GM20431 (cell line): ENCODE results near the gene OR51E2.

Experiments used
- in situ Hi-C: fragments of 300-500 bp; cut with MseI, MboI; formaldehyde crosslinking; loops from one replicate; pipeline ENCODE4 v1.15.0; 2020; ENCODE audit warnings: low sequenced_read_pairs; ENCODE audit not compliant: unreplicated experiment

The OR51E2 gene

DNA sequence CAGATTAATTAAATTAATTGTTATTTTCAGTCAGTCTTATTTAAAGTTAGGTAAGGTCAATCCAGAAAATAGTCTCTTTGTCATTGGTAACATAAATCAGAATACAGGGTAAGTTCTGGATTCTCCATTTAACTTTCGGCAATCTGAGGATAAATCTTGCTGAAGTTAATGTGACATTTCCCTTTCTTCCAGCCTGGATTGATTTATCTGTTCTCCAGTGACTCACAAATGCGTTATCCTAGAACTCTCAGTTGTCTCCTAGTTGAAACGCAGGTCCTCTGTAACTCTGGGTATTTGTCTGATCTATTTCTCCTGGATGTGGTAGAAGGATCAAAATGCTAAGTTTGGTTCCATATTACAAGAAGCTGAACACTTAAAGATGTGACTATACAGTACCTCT, 32.9 kb downstream of the OR51E2 start:
- in situ Hi-C loops: no loop called here

DNA sequence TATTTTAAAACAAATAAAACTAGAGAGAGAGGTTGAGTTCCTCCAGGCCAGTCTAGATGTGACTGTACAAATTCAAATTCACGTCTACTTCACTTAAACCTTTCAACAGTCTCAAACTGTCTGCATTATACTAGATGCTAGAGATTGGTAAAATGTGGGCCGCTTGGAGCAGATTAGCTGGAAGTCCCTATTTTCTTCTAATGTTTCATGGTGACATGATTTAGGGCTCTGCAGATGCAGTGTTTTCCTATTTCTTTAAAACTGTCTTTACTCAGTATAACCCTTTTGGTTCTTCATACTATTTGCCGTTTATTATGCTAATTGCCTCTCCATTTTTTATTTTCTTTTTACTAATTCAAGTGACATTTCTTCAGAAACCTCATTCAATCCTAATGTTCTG, 33.5 kb downstream of the OR51E2 start:
- in situ Hi-C loops: no loop called here

DNA sequence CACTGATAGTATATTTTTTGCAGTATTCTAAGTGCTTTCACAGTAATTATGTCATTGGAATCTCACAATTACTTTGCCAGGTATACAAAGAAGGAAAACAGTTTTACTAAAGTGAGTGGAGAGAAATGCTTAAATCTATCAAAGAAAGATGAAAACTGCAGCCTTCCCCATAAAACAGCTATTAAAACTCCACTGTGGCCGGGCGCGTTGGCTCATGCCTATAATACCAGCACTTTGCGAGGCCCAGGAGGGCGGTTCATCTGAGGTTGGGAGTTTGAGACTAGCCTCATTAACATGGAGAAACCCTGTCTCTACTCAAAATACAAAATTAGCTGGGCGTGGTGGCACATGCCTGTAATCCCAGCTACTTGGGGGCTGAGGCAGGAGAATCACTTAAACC, 34.8 kb downstream of the OR51E2 start:
- in situ Hi-C loops: no loop called here

GRCh38 chr11:4658629-4659445, 38.8 kb downstream of the OR51E2 start:
- in situ Hi-C loops: no loop called here

GRCh38 chr11:4654635-4655369, 42.9 kb downstream of the OR51E2 start:
- in situ Hi-C loops: no loop called here

DNA sequence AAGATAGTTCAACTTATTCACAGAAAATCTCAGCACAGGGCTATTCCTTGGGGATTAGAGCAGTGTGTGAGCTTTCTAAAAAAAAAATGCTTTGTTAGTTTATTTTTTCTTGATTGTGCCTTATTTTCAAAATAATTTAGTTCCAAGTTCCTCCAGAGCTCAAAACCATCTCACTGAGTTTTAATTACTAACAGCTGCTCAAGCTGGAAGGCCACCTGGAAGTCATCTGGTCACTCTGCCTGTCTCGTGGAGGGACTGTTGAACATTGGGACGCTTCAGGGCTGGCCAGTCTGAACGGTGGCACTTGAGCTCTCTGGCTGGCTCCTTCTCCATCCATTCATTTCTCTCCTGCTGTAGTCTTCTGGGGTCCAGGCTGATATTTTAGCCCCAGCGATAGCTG, 49.9 kb downstream of the OR51E2 start:
- in situ Hi-C loops: loop anchor here (25.0 kb wide), 1 partner anchor 365 kb away; no protein-coding TSS in a partner anchor

DNA sequence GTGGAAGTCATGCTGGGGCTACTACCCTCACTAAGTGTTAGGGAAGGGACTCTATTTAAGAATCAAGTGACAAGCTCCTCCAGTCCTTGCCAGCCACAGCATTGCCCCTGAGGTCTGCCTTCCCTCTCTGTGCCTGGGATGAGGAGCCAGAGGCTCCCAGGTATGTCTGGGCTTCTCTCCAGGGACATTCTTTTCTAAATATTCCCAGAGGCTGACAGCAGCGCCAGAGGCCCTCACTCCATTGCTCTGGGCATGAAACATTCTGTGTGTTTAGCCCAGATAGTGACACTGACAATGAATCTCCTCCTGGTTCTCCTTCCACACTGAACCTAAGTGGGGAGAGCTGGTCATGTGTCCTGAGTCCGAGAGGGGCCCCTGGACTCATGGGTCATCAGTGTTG, 51.7 kb downstream of the OR51E2 start:
- in situ Hi-C loops: loop anchor here (25.0 kb wide), 1 partner anchor 366 kb away; no protein-coding TSS in a partner anchor

DNA sequence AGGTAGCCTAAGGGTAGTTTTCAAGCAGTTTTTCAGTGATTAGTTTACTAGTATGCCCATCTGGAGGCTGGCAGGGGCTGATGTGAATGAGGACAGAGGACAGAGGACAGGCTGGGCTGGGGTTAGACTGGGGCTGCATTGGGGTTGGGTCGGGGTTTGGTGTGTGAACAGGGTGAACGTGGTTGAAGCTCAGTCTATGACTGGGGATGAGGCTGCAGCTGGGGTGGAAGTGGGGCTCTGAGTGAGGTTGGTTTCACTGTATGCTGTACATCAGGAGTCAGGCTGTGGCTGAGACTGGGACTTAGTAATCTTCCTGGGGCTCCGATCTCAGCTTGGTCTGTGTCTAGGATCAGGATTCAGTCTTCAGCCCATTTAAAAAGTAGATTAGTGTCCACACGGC, 53.4 kb downstream of the OR51E2 start:
- in situ Hi-C loops: loop anchor here (25.0 kb wide), 1 partner anchor 368 kb away; no protein-coding TSS in a partner anchor

DNA sequence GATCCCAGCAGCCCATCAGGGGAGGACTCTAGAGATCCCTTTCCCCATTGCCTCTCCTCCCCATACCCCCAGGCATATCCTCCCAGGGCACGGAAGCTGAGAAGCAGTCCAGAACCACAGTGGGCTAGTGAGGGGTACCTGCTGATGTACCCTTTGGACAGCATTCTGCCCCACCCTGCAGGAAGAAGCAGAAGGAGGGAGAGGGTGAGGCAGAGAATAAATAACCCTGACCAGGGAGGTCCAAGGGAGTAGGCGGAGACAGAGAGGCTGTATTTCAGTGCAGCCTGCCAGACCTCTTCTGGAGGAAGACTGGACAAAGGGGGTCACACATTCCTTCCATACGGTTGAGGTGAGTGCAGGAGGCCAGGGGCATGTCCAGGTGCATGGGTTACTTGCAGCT, 54.0 kb downstream of the OR51E2 start, which contains the start of gene OR51E1:
Gene OR51E1, plus strand, starts transcription at position 301 of the 400 bp plus-strand sequence. CDS start 8,545 bp downstream, outside the sequence.
- in situ Hi-C loops: loop anchor here (25.0 kb wide), 1 partner anchor 369 kb away; no protein-coding TSS in a partner anchor

- in situ Hi-C loops: loop anchor here (25.0 kb wide), 1 partner anchor 369 kb away; no protein-coding TSS in a partner anchor
Observed at GRCh38 chr11:4643076-4643475, 54.6 kb downstream of the OR51E2 start.

DNA sequence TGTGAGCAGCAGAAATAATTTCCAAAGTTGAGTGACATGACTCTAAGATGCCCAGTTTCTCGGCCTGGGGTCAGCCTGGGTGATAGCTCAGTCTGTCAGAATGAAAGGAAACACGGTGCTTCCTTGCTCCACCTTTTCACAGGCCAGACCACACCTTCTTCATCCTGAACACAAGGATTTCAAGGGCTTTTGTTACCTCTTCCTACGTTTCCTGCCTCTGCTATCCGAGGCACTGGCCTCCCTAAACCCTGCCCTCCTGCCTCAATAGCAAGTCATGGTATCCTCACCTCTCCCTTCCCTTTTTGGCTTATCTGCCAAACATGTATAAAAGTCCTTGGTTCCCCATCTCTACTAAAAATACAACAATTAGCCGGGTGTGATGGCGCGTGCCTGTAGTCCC, 55.6 kb downstream of the OR51E2 start:
- in situ Hi-C loops: loop anchor here (25.0 kb wide), 1 partner anchor 370 kb away; no protein-coding TSS in a partner anchor

DNA sequence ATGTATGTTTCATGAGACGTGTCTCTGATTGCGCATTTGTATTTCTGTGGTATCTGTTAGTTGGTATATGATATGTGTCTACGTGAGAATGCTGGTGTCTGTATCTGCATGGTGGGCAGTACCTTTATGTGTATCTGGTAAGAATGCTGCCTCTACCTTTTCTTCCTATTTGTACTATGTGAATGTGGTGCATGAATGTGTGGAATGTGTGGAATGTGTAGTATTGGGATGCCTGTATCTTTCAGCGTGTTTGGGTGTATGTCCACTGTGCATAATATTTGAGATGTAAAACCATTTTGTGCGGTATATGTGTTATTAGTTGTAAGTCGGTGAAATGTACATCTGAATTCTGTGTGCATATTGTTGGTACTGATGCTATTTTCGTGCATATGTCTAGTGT, 56.2 kb downstream of the OR51E2 start:
- in situ Hi-C loops: loop anchor here (25.0 kb wide), 1 partner anchor 371 kb away; no protein-coding TSS in a partner anchor

DNA sequence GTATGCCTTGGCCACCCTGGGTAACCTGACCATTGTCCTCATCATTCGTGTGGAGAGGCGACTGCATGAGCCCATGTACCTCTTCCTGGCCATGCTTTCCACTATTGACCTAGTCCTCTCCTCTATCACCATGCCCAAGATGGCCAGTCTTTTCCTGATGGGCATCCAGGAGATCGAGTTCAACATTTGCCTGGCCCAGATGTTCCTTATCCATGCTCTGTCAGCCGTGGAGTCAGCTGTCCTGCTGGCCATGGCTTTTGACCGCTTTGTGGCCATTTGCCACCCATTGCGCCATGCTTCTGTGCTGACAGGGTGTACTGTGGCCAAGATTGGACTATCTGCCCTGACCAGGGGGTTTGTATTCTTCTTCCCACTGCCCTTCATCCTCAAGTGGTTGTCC, 57.7 kb downstream of the OR51E2 start:
- in situ Hi-C loops: loop anchor here (25.0 kb wide), 1 partner anchor 372 kb away; no protein-coding TSS in a partner anchor

GRCh38 chr11:4637662-4638047, 60.0 kb downstream of the OR51E2 start:
- in situ Hi-C loops: loop anchor here (25.0 kb wide), 1 partner anchor 375 kb away; no protein-coding TSS in a partner anchor

DNA sequence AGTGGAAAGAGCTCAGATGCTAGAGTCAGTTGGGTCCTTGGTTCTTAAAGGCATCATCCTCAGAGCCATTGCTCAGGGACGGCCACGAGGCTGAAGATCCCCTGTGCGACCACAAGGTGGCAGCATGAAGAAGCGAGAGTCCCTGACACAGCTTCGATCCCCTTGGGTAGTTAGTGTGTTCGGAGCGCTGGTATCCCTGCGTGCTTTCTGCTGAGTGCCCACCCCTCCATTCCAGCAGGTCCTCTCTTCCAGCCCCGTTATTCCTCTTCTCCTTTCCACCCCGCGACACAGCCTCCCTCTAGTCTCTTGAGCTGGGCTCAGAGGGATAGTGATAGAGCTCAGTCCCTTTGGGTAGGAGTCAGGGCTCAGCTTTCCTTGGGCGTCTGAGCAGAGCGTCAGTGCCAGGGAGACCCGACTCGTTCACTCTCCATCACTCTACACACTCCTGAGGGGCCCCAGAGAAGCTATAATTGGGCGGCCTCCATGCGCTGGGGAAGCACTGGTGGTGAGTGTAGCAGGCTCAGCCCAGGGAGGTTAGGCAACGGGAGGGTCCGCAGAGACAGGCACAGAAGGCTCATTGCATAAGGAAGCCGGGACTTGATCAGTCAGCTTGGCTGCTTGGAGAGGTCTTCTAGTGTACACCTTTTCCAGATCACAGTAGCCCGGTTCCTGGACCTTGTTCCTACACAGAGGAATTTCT, 60.5 kb downstream of the OR51E2 start, which contains the start of gene OR51D1:
Gene OR51D1, plus strand, starts transcription at position 516 of the 700 bp plus-strand sequence. CDS start 2,314 bp downstream, outside the sequence.
- in situ Hi-C loops: loop anchor here (25.0 kb wide), 1 partner anchor 375 kb away; no protein-coding TSS in a partner anchor

DNA sequence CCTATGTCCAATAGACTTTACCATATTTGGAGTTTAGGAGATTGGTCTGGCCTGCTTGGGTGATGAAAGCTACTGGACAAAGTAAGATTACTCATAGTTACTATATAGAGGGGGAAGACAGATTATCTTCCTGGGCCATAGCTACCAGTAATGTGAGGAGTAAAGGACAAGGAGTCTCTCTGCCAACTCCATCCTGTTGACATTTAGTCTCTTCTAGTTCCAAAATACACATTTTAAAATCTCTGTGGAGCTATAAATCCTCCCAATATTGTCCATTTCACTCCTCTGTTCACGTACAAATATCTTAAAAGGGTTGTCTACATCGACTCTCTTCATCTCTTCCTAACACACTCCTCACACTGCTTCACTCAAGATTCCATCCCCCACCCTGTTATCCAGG, 61.5 kb downstream of the OR51E2 start:
- in situ Hi-C loops: loop anchor here (25.0 kb wide), 1 partner anchor 376 kb away; no protein-coding TSS in a partner anchor
